Right ventricle myocardium inferior (tissue), 1 donor: Measurements from ENCODE around the gene CPD. TPM values are rescaled to one million over a fixed set of nuclear protein-coding genes. Genes with fewer than 3 reads are reported as not detected.
"Not testable (repeated sequence)": the region's sequence is repeated elsewhere in the genome, so short reads cannot be mapped to it uniquely, and the experiment has no call there.

Experiments
- ATAC-seq: fragments of 200-7000 bp; cut with Tn5 transposase; one replicate; pipeline ENCODE4 v1.9.1; 2020; ENCODE audit warnings: mild to moderate bottlenecking, moderate library complexity
- DNase-seq: peaks from one replicate; pipeline ENCODE4 v3.0.0; 2021; ENCODE audit errors: missing footprints
- intact Hi-C: fragments of 100-400 bp; cut with DNase I; formaldehyde crosslinking; loops from one replicate; pipeline ENCODE4 v1.11.0; 2022
- total RNA-seq: library from RNA; stranded (reverse); fragmentation: NEBNext Ultra II Directional; extraction: Animal tissue kit (Norgen Biotek cat#: 25700); gene quantifications from one replicate; pipeline ENCODE4 v1.2.1, GENCODE V29; 2021
- donor health status: DM: no; HTN: yes; CAD: no; lungs with severe emphysema.

Gene CPD
- total RNA-seq, 1 donor from 2014 or later, result 20.2 TPM

GRCh38 chr17:30349252-30349651 lies 29.5 kb upstream of the CPD start:
- intact Hi-C loops, result loop anchor here (10.0 kb wide), 1 partner anchor 126 kb away; the partner anchor contains the start of gene GOSR1
- DNase-seq (no peak), ATAC-seq (no peak)

DNA sequence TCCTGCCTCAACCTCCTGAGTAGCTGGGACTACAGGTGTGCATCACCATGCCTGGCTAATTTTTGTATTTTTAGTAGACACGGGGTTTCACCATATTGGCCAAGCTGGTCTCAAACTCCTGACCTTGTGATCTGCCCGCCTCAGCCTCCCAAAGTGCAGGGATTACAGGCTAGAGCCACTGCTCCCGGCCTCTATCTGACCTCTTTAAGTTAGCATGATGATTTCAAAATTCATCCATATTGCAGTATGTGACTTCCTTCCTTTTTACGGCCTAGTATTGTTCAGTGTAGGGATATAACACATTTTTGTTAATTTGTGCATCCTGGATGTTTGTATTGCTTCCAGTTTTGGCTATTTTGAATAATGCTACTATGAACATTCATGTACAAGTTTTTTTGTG lies 27.5 kb upstream of the CPD start:
- ATAC-seq, intact Hi-C loops, DNase-seq: not testable (repeated sequence)

- intact Hi-C loops, result no loop called here
Observed at GRCh38 chr17:30351735-30352134, 27.0 kb upstream of the CPD start.

DNA sequence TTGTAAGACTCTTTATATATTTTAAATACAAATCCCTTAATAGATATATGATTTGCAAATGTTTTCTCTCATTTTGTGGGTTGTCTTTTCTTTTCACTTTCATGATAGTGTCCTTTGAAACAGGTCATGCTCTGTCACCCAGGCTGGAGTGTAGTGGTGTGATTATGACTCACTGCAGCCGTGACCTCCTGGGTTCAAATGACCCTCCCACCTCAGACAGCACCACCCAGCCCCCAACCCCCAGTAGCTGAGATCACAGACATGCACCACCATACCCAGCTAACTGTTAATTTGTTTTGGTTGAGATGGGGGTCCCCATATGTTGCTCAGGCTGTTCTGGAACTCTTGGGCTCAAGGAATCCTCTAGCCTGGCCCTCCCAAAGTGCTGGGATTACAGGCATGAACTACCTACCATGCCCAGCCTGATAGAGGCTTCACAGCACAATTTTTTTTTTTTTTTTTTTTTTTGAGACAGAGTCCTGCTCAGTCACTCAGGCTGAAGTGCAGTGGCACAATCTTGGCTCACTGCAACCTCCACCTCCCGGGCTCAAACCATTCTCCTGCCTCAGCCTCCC lies 26.4 kb upstream of the CPD start:
- ATAC-seq (no peak), DNase-seq (no peak)
- intact Hi-C loops, result no loop called here

More at GRCh38 chr17:30351735-30352134, 27.0 kb upstream of the CPD start:
- ATAC-seq (no peak), DNase-seq (no peak)

GRCh38 chr17:30354701-30355100 lies 24.0 kb upstream of the CPD start:
- intact Hi-C loops, result no loop called here
- no peak for ATAC-seq
- no peak for DNase-seq

- DNase-seq (no peak), ATAC-seq (no peak)
- intact Hi-C loops, result no loop called here
Observed at GRCh38 chr17:30357476-30357875, 21.3 kb upstream of the CPD start.

GRCh38 chr17:30358055-30358760 lies 20.5 kb upstream of the CPD start:
- intact Hi-C loops, result no loop called here
- DNase-seq (no peak), ATAC-seq (no peak)

- ATAC-seq (no peak), DNase-seq (no peak)
- intact Hi-C loops, result no loop called here
Observed at GRCh38 chr17:30360086-30360808, 18.5 kb upstream of the CPD start.

DNA sequence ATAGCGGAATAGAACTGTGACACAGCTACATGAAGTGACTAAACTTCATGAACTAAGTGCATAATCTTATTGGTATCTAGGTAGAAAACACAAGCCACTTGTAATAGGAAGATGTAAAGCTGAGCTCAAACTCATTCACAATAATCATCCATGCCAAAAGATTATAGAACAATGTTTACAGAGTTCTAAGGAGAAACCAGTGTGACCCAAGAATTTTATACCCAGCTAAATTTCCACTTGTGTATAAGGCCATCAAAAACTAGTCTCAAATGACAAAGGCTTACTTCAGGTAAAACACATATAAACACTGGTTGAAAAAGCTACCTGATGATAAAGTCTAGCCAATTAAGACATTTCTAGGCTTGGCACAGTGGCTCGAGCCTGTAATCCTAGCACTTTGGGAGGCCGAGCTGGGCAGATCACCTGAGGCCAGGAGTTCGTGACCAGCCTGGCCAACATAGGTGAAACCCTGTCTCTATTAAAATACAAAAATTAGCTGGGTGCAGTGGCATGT lies 16.9 kb upstream of the CPD start:
- intact Hi-C loops, result no loop called here
- ATAC-seq (no peak), DNase-seq (no peak)

DNA sequence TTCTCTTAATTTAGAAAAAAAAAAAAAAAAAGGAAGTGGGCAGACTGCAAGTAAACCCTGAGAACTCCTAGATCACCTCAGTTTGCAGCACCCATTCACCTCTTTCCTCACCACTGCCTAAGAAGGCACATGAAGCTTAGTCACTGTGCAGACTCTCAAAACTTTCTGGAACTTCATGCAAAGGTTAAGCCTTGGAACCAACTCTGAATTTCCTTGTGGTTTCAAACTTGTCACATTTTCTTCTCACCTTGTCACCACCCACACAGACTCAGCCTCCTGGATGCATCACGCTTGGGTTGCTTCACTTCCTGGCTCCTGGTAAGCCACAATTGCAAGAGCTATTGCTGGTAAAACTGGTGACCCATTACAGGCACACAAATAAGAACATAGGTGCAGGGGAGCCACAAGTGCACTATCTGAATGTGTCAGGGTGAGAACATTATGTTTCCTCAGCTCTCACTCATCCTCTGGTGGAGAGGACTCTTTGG lies 15.0 kb upstream of the CPD start:
- peak; percentile 46 for ATAC-seq
- intact Hi-C loops, result no loop called here
- no peak for DNase-seq

DNA sequence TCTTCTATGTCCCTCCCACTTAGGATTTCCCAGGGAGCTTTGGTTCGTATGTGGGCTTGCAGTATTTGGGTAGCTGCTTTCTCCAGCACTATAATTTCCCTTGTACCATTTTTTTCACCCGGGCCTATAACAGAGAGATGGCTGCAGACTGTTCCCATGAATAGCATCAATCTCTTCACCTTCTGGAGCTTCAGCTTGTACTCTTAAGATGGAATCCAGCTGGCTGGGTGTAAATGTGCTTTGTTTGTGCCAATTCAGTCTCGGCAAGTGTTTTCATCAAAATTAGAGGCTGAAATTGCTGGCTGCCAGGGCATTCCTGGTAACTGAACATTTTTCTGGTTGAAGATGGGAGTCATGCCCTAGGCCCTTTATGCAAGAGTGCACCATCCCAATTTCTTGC lies 12.2 kb upstream of the CPD start:
- intact Hi-C loops, result no loop called here
- ATAC-seq, result no peak
- no peak for DNase-seq

- ATAC-seq (no peak), DNase-seq (no peak)
- intact Hi-C loops, result no loop called here
Observed at GRCh38 chr17:30368912-30369720, 9.6 kb upstream of the CPD start.

DNA sequence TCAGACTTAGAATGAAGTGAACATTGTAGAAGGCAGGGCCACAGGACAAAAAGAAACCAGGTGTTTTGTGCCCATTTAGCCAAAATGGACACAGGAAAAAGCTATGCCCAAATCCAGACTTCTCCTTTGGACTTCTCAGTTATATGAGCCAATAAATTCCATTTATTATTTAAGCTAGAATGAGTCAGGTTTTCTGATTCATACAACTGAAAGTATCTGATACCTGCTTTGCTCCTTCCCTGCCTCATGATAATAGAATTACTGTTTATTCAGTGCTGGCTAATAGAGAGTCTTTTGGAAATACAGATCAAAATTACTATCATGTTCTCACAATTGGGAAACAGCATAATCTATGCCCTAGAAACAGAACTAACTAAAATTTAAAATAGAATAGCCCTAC lies 8.7 kb upstream of the CPD start:
- no peak for ATAC-seq
- intact Hi-C loops, result no loop called here
- no peak for DNase-seq

- no peak for DNase-seq
- ATAC-seq, result no peak
- intact Hi-C loops, result no loop called here
Observed at GRCh38 chr17:30372755-30373154, 6.0 kb upstream of the CPD start.

DNA sequence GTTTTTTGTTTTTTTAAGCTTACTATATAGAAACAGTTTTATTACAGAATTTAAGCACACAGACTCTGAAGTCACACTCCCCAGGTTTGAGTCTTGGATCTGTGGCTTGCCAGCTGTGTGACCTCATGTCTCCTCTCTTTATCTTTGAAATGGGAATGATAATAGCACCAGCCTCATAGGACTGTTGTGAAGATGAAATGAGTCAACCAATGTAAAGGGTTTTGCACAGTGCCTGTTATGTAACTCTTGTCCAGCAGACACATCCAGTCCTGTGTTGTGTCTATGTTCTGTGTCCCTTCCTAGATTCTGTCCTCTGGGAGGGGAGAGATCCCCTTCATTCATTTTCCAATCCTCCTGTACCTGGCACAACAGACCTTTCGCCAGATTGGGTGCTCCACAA lies 3.1 kb upstream of the CPD start:
- intact Hi-C loops, result no loop called here
- no peak for DNase-seq

GRCh38 chr17:30376621-30377452 lies 1.9 kb upstream of the CPD start:
- peak; percentile 35 for ATAC-seq
- intact Hi-C loops, result no loop called here

More for the DNA sequence above, 3.1 kb upstream of the CPD start:
- ATAC-seq, result no peak

DNA sequence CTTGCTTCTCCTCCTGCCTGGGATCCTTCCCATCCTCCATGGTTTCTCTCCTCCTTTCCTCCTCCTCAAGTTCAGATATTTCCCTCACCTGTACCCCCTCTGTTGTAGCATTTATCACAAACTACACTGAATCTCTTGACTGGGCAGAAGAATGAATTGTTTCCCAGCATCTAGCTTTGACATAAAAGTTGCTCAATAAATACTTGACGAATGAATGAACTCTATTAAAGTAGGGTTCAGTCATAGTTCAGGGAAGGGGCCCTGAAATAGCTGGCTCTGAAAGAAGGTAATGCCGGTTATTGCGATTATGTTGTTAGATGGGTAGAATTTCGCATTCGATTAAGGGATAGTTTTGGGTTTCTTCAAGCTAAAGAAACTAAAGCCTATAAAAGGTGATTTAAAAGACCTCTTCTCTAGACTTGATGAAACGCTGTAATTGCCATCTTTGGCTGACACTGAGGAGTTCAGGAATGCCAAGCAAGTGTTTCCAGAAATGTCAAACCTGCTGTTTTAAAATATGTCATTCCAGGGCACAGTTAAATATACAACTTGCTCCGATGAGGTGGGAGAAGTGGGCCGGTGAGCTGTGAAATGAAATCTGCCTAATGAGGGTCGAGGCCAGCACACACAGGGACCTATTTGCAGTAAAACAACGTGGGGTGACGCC lies 1.0 kb upstream of the CPD start:
- DNase-seq (no peak), ATAC-seq (no peak)
- intact Hi-C loops, result loop anchor here (2.0 kb wide), 1 partner anchor 33 kb away; no protein-coding TSS in a partner anchor

More at GRCh38 chr17:30376621-30377452, 1.9 kb upstream of the CPD start:
- peak; percentile 75 for DNase-seq
